ACHN (cell line): ENCODE measurements around the gene SLC39A10.

Experiments used
- DNase-seq: peaks from one replicate; pipeline ENCODE4 v3.0.0-alpha.2; 2015
- in situ Hi-C: cut with HindIII; loops from 2 replicates; pipeline ENCODE4 v1.10.0; 2017; ENCODE audit warnings: low sequenced_read_pairs, low pct_ligation_motif_present, low pct_unique_long_range_greater_than_20kb

SLC39A10 gene

DNA sequence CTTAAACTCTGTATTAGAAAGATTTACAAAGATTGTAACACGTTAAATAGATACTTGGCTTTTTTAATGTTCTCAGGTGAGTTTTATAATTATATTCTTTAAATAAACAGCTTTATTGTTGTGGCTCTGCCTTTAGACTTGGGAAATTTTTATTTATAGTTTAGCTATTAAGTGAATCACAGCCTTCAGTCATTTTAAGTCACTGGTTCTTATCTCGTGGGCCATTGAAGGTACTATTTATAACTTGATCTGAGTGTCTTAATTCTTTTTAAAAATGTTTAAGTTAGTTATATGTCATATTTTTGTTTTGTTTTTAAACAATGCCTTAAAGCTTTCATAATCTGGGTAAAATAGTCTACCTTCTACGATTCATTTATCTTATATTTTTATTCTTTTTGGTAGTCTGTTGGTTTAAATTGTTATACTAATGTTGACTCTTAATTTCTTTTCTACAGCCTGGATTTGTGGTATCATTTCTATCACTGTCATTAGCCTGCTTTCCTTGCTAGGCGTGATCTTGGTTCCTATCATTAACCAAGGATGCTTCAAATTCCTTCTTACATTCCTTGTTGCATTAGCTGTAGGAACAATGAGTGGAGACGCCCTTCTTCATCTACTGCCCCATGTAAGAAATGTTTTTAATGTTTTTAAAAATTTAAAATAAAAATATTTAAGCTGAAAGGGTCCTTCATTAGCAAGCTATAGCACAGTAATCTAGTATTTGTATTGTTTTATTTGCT is 49.3 kb downstream of the SLC39A10 start:
- in situ Hi-C loops = no loop called here

DNA sequence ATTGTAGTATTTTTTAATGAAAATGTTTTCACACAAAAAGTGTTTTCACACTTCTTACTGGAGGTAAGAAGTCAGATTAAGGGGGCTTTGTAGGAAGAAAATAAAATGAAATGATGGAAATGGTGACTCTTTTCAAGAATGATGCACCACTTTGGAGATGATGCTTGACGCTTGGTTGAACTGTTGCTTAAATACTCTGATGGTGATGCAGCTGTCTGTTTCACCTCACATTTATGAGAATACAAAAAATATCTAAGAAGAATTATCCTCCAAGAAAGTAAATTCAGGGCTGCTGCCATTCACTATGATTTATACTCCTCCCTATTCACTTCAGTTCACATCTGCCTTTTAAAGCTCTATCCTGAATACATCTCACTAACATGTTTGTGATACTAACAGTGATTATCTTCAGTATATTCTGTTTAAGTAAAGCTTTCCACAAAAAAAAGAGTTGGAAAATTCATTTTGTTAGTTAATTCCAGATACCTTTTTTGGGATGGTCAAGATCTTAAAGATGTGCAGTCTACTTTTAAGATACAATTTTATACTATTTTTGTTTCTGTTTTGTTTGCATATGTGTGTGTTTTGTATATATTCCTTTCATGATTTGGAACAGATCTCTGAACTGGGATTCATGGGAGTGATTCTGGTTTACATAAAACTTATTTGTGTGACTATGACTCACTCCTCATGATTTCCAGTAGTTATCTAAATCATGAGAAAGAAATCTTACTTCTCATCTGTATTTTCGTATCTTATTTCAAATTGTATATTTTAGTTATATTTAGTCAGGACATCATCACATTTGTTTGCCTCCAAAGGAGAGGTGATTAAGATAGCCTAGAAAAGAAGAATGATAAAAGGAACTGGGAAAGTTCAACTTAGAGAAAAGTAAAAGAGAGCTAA is 53.1 kb downstream of the SLC39A10 start:
- DNase-seq = no peak
- in situ Hi-C loops = no loop called here

More for the DNA sequence above, 49.3 kb downstream of the SLC39A10 start:
- DNase-seq = peak; percentile 79

DNA sequence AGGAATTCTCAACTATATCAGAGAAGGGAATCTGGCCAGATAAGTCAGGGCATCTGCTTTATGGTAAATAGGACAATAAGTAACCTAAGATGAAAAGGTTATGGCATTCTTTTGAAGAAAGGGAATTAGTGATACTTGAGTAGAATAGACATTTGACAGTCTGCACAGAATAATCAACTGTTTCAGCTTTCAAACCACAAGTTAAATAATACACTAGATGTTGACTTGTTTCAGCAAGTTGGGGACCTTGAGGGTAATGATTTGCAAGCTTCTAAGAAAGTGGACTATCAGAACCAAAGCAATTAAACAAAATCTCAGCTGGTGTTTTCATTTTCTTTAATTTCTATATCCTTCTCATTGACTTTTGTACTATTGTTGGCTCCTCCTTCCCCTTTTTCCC is 54.5 kb downstream of the SLC39A10 start:
- peak; percentile 43 for DNase-seq
- in situ Hi-C loops = no loop called here

DNA sequence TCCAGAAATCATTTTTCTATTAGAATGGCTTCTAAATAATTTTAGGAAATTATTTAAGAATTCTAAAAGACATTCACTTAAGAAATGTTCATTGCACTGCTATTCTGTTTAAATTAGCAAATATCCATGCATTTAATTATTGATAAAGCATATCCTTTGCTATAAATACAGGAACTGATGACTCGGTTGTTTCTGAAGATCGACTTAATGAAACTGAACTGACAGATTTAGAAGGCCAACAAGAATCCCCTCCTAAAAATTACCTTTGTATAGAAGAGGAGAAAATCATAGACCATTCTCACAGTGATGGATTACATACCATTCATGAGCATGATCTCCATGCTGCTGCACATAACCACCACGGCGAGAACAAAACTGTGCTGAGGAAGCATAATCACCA is 59.4 kb downstream of the SLC39A10 start:
- DNase-seq = no peak
- in situ Hi-C loops = no loop called here

DNA sequence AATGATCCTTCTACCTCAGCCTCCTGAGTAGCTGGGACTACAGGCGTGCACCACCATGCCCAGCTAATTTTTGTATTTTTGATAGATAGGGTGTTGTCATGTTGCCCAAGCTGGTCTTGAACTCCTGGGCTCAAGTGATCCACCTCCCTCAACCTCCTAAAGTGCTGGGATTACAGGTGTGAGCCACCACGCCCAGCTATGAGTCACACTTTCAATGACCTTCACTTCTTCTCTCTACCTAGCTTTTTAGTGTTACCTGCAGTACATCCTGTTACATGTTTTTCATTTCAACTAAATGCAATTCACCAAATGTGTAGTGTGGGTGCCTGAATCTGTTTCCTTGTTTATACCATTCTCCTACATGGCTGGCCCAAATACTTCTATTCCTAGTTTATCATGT is 64.0 kb downstream of the SLC39A10 start:
- DNase-seq = no peak
- in situ Hi-C loops = no loop called here

DNA sequence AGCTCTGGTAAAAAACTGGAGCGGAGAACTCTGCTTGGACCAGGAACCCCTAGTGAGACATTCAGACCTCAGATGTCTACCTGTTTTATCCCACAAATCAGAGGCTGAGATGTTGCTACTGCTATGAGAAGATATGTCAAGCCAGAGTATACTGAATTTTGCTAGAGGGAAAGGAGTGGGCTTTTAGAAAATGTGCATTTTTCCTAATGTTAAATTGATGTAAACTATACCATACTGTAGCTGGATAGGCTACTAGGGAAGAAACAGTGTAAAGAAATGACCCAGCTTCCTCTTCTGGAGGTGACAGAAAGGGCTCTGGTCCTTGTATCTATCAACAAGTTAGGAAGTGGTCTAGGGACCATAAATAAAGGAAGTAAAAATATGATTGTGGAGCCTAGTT is 65.0 kb downstream of the SLC39A10 start:
- DNase-seq = no peak
- in situ Hi-C loops = no loop called here

DNA sequence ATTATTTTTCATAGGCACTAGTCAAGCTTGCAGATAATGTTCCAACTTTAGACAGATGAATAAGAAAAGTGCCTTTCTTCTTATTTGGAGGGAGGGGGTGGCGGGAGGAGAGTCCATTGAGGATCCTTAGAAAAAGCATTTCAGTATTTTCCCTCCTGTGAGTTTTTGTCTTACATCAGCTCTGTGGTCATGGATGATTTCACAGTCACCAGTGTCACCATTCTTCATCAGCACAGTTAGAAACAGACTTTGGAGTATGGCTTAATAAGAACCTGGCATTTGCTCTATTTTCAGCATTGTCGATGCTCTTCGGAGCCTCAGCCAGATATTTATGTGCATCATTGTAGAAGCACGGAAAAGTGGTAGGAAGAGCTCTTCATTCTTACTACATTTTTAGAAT is 70.1 kb downstream of the SLC39A10 start:
- in situ Hi-C loops = no loop called here
- DNase-seq = no peak

DNA sequence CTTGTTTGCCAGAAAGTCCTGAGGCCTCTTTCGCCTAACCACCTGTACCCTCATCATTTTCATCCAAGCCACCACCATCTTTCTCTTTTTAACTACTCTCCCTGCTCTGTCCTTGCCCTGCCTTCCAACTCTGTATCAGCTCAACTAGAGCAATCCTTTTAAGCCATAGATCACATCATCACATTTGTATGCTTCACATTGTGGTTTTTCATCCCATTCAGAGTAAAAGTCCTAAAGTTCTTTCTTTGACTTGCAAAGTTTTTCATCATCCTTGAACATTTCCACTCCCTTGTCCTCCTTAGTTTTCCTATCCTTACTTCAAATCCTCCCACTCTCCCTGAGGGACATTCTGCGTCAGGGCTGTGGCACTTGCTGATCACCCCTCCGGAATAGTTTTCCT is 73.9 kb downstream of the SLC39A10 start:
- in situ Hi-C loops = no loop called here
- no peak for DNase-seq

DNA sequence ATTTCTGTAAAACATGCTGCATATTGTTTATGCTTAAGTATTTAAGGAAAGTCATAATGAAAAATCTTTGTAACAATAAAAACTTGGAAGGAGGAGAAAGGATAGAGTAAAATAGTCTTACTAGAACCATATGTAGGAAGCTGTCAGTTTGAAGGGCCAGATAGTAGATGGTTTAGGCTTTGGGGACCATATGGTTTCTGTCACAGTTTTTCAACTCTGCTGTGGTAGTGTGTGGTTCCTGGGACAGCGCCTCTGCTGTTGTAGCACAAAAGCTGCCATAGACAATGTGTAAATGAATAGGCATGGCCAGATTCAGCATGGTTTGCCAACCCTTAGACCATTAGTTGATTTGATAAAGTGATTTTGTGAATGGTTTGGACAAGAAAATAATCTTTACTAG is 75.5 kb downstream of the SLC39A10 start:
- DNase-seq = no peak
- in situ Hi-C loops = no loop called here

DNA sequence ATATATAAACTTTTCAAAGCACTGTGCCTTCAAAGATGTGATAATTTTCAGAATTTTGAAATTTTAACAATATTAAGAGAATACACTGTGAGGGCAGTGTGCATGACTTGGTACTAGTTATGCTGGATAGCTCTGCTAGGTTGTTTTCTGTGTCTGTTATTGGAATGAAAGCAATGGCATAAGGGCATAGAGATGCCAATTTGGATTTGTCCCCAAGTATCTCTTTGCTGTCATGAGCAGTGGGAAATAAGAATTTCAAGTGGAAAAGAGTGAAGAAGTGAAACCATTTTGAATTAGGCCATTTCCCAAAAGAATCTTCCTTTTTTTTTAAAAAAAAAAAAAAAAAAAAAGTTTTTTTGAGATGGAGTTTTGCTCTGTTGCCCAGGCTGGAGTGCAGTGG is 76.8 kb downstream of the SLC39A10 start:
- DNase-seq = no peak
- in situ Hi-C loops = no loop called here

DNA sequence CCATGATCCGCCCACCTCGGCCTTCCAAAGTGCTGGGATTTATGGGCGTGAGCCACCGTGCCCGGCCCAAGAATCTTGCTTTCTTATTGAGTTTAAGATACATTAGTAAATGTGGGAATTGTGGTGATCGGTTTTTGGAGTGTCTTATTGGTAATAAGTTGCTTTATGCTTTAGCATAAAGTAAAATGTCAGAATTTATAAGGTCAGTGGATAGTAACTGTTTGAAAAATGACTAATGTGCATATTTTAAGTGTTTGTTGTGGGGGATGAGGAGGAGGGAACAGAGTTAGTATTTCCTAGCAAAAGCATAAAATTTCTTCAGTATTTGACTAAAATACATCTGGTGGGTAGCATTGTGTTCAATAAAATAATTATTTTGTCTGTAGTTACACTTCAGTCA is 77.4 kb downstream of the SLC39A10 start:
- DNase-seq = no peak
- in situ Hi-C loops = no loop called here

DNA sequence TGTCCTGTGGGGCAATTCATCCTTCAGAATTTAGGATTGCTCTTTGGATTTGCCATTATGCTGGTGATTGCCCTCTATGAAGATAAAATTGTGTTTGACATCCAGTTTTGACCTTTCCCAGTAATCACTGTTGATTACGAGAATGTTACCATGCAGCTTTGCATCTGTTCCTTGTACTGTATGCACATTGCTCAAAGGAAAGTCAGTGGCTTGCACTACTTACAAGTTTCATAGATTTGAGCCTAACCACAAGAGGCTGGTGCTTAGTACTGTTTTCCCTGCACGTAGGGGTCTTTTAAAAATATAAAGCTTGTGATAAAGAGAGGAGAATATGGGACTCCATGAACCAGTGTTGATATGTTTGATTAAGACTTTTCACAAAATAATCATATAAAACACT is 77.9 kb downstream of the SLC39A10 start:
- in situ Hi-C loops = no loop called here
- no peak for DNase-seq

DNA sequence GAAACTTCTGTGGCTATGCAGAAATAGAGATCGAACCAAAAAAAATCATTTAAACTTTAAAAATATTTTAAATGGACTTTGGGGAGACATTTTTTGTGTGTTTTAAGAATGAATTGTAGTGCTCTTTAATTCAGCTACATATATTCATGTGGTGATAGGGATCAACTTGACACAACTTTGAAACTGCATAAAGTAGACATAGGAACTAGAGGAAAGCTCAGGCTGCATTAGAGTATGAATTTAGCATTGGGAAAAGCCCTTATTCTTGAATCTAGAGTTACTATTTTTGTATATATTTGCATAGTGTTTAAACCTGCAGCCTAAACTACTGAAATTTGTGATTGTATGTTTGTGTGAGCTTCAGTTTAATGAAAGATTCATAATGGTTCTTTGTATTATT is 78.3 kb downstream of the SLC39A10 start:
- in situ Hi-C loops = no loop called here
- DNase-seq = no peak

DNA sequence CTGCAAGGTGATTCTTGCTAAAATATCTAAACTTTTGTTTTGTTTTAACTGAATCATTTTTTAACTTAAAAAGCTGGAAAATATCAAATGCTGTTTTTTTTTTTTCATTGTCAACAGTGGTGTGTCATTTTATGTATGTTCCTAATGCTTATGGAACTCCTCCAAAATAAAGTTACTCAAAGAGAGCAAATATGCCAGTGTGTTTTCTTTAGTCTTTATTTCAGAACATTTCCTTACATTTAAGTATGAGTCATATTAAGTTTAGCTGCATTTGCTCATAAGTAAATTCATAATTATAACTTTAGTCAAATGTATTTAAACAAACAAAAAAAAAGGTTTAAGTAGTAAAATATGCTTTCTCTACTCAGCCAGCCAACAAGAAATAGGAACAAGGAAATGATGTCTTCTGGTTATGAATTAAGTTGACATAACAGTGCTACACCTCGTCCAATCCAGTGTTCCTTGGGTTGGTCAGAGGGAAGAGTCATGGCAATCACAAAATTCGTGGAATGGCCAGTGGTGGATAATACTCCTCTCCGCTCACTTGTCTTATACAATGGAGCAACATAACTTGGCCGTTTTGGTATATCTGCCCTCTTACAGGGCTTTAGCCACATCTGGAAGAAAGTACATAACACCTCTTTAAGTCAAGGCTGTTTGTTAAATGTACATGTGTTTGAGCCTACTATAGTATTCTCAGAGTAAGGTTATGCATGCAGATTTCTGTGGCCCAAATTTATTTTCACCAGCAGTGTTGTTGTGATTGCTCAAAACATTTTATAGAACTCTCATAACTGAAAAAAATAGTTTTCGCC is 80.7 kb downstream of the SLC39A10 start:
- in situ Hi-C loops = no loop called here

DNA sequence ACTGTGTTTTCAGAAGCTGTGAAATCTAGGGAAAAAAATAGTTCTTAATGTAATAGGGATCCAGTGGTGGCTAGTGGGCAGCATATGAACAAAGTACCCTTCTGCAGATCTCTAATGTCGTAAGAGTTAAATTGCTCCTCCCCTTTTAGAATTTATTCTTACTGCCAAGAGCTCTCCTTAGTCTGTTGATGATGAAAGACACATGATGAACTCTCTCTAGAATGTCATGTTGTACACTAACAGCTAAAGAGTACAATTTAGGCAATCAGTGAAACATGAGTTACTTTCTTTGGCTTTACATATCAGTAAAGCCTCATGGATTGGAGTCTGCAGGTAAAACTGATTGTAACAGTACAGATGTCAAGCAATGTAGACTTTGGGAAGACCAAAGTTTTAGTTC is 84.2 kb downstream of the SLC39A10 start:
- no peak for DNase-seq
- in situ Hi-C loops = no loop called here

More for the DNA sequence above, 80.7 kb downstream of the SLC39A10 start:
- DNase-seq = no peak

DNA sequence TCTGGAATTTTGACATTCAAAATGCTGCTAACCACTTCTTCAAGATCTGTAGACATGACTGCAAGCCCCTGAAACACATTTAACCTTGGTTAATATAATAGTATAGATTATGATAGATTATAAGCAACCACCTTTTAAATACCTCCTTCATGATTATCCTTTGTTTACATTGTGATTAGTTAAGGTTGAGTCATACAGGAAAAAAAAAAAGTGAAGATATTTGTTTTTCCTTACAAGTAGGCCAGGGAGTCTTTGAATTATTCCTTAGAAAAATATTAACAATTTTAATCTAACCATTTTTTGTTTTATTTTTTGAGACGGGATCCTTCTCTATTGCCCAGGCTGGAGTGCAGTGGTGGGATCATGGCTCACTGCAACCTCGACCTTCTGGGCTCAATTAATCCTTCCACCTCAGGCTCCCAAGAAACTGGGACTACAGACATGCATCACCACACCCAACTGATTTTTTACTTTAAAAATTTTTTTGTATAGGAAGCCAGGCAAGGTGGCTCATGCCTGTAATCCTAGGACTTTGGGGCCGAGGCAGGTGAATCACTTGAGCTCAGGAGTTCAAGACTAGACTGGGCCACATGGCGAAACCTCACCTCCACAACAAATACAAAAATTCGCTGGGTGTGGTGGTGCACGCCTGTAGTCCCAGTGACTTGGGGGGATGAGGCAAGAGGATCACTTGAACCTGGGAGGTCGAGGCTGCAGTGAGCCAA is 99.4 kb downstream of the SLC39A10 start:
- in situ Hi-C loops = no loop called here
- no peak for DNase-seq

DNA sequence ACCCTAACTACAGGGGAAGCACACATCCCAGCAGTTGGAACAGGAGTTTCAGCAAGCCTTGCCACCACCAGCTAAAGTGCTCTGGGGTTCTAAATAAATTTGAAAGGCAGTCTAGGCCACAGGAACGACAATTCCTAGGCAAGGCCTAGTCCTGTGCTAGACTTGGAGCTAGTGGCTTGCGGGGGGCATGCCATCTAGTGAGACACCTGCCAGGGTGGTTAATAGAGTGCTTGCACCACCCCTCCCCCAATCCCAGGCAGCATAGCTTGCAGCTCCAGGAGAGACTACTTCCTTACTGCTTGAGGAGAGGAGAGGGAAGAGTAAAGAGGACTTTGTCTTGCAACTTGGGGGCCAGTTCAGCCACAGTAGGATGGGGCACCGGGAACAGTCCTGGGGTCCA is 101.8 kb downstream of the SLC39A10 start:
- DNase-seq = no peak
- in situ Hi-C loops = no loop called here

DNA sequence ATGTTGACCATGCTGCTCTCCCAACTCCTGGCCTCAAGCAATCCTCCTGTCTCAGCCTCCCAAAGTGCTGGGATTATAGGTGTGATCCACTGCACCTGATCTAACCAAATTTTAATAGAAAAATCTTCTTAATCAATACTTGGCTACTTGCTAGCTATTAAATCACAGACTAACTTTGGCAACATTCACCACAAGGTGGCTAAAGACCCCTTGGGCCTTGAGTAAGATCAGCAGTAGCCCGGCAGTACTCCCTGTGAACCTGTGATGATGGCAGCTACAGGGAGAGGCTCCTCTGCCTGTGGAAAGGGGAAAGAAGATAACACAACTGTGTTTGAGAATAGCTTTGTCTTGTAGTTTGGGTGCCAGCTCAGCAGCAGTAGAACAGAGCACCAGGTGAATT is 102.9 kb downstream of the SLC39A10 start:
- in situ Hi-C loops = no loop called here
- no peak for DNase-seq
